ENCODE data around the gene COTL1.

DNA sequence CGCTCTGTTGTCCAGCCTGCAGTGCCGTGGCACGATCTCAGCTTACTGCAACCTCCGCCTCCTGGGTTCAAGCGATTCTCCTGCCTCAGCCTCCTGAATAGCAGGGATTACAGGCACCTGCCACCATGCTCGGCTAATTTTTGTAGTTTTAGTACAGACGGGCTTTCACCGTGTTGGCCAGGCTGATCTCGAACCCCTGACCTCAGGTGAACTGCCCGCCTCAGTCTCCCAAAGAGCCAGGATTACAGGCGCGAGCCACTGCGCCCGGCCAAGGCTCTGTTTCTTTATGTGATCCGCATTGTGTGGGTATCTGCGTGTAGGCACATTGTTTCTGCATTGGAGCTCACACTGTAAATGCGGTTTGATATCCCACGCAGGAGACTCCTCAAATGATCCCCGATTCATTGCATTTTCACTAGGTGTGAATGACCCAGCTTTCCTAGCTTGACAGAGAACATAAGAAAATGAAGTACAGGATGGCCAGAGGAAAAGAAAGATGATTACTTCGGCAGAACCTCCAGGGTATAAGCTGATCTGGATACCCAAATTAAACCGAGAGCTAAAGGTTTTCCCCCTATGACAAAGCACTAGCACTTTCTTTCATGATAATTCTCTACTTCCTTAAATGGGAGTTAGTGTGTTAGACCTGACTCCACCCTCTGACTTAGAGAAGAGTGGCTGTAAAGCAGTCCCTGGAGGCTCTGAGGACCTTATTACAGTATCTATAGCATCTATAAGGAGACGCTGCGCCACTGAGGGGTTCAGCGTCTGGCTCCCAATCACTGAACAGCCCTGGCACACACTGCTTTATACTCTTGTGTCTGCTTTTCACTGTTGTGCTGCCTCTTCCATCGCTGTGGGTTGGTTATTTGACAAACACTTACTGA is 17.3 kb downstream of the COTL1 start:
- TF ChIP-seq, protein P1, sequence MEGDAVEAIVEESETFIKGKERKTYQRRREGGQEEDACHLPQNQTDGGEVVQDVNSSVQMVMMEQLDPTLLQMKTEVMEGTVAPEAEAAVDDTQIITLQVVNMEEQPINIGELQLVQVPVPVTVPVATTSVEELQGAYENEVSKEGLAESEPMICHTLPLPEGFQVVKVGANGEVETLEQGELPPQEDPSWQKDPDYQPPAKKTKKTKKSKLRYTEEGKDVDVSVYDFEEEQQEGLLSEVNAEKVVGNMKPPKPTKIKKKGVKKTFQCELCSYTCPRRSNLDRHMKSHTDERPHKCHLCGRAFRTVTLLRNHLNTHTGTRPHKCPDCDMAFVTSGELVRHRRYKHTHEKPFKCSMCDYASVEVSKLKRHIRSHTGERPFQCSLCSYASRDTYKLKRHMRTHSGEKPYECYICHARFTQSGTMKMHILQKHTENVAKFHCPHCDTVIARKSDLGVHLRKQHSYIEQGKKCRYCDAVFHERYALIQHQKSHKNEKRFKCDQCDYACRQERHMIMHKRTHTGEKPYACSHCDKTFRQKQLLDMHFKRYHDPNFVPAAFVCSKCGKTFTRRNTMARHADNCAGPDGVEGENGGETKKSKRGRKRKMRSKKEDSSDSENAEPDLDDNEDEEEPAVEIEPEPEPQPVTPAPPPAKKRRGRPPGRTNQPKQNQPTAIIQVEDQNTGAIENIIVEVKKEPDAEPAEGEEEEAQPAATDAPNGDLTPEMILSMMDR (IDR thresholded peaks at IDR 0.05), result no peak
- TF ChIP-seq CHD2 (IDR thresholded peaks at IDR 0.05; ENCODE audit: low read length, partially characterized antibody), result no peak
- TF ChIP-seq SMC3 (IDR thresholded peaks at IDR 0.05; ENCODE audit: low read depth, low read length), result no peak
- TF ChIP-seq NRF1 (IDR thresholded peaks at IDR 0.05; ENCODE audit: low read depth, low read length), result no peak
- TF ChIP-seq FOXJ3 (CRISPR knock-in tag; IDR thresholded peaks at IDR 0.05), result no peak
- no peak for TF ChIP-seq RAD21 (IDR thresholded peaks at IDR 0.05; ENCODE audit: low read length)
- TF ChIP-seq, protein P2, sequence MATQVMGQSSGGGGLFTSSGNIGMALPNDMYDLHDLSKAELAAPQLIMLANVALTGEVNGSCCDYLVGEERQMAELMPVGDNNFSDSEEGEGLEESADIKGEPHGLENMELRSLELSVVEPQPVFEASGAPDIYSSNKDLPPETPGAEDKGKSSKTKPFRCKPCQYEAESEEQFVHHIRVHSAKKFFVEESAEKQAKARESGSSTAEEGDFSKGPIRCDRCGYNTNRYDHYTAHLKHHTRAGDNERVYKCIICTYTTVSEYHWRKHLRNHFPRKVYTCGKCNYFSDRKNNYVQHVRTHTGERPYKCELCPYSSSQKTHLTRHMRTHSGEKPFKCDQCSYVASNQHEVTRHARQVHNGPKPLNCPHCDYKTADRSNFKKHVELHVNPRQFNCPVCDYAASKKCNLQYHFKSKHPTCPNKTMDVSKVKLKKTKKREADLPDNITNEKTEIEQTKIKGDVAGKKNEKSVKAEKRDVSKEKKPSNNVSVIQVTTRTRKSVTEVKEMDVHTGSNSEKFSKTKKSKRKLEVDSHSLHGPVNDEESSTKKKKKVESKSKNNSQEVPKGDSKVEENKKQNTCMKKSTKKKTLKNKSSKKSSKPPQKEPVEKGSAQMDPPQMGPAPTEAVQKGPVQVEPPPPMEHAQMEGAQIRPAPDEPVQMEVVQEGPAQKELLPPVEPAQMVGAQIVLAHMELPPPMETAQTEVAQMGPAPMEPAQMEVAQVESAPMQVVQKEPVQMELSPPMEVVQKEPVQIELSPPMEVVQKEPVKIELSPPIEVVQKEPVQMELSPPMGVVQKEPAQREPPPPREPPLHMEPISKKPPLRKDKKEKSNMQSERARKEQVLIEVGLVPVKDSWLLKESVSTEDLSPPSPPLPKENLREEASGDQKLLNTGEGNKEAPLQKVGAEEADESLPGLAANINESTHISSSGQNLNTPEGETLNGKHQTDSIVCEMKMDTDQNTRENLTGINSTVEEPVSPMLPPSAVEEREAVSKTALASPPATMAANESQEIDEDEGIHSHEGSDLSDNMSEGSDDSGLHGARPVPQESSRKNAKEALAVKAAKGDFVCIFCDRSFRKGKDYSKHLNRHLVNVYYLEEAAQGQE (IDR thresholded peaks at IDR 0.05; ENCODE audit: low read depth, low read length), result no peak
- TF ChIP-seq, protein P3, sequence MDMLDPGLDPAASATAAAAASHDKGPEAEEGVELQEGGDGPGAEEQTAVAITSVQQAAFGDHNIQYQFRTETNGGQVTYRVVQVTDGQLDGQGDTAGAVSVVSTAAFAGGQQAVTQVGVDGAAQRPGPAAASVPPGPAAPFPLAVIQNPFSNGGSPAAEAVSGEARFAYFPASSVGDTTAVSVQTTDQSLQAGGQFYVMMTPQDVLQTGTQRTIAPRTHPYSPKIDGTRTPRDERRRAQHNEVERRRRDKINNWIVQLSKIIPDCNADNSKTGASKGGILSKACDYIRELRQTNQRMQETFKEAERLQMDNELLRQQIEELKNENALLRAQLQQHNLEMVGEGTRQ (IDR thresholded peaks at IDR 0.05; ENCODE audit: borderline replicate concordance, low read depth, low read length), result no peak
- no peak for TF ChIP-seq GABPA (IDR thresholded peaks at IDR 0.05; ENCODE audit: low read depth)

Data from SK-N-SH (cell line).